GM18873 (cell line): ENCODE measurements around the gene SEC23A.
A peak's percentile ranks its signal among the peaks of the same experiment; 100 is the strongest.
"Not testable (repeated sequence)": the region's sequence is repeated elsewhere in the genome, so short reads cannot be mapped to it uniquely, and the experiment has no call there.

ENCODE experiments used
- ATAC-seq: cut with Tn5 transposase; IDR thresholded peaks from one replicate; pipeline ENCODE4 v1.9.1; 2021; ENCODE audit warnings: mild to moderate bottlenecking, moderate library complexity, moderate number of reproducible peaks; ENCODE audit not compliant: unreplicated experiment, low FRiP score

SEC23A gene

GRCh38 chr14:39034481-39035296, 68.3 kb downstream of the SEC23A start:
- no peak for ATAC-seq

GRCh38 chr14:39033371-39033770, 69.7 kb downstream of the SEC23A start:
- no peak for ATAC-seq

- no peak for ATAC-seq
These were observed 72.8 kb downstream of the SEC23A start for GRCh38 chr14:39030209-39030608.

- no peak for ATAC-seq
These were observed 73.2 kb downstream of the SEC23A start for GRCh38 chr14:39029789-39030188.

- ATAC-seq: no peak
These were observed 74.4 kb downstream of the SEC23A start for GRCh38 chr14:39028620-39029019.

- no peak for ATAC-seq
These were observed 77.0 kb downstream of the SEC23A start for GRCh38 chr14:39025810-39026627.

GRCh38 chr14:39025250-39025809, 77.7 kb downstream of the SEC23A start:
- no peak for ATAC-seq

- no peak for ATAC-seq
These were observed 78.8 kb downstream of the SEC23A start for GRCh38 chr14:39023939-39024871.

GRCh38 chr14:39017096-39018016, 85.7 kb downstream of the SEC23A start:
- not testable (repeated sequence) for ATAC-seq

- no peak for ATAC-seq
These were observed 86.3 kb downstream of the SEC23A start for GRCh38 chr14:39016733-39017095.

- no peak for ATAC-seq
These were observed 87.0 kb downstream of the SEC23A start for GRCh38 chr14:39015964-39016577.

GRCh38 chr14:39015360-39015961, 87.6 kb downstream of the SEC23A start:
- ATAC-seq: peak; percentile 66

- no peak for ATAC-seq
These were observed 88.6 kb downstream of the SEC23A start for GRCh38 chr14:39014460-39014859.

GRCh38 chr14:39008965-39009364, 94.1 kb downstream of the SEC23A start:
- not testable (repeated sequence) for ATAC-seq

- no peak for ATAC-seq
These were observed 96.2 kb downstream of the SEC23A start for GRCh38 chr14:39006721-39007410.

GRCh38 chr14:39005044-39005880, 97.8 kb downstream of the SEC23A start:
- no peak for ATAC-seq

- no peak for ATAC-seq
These were observed 103.1 kb downstream of the SEC23A start for GRCh38 chr14:38999949-39000348.
